HEK293T (cell line): ENCODE measurements around the gene CASP12.

Experiments
- ARNT ChIP-seq: fragments of 450-650 bp; IDR thresholded peaks from 2 replicates; pipeline ENCODE4 v1.6.1; 2017; ENCODE audit warnings: mild to moderate bottlenecking
- BHLHE40 ChIP-seq: fragments of 450-650 bp; IDR thresholded peaks from 2 replicates; pipeline ENCODE4 v1.6.1; 2016; ENCODE audit warnings: mild to moderate bottlenecking, moderate library complexity, borderline replicate concordance
- ELF4 ChIP-seq: fragments of 450-650 bp; IDR thresholded peaks from 2 replicates; pipeline ENCODE4 v1.6.1; 2017; ENCODE audit warnings: antibody characterized with exemption
- FOXM1 ChIP-seq: fragments of 450-650 bp; IDR thresholded peaks from 2 replicates; pipeline ENCODE4 v1.6.1; 2017; ENCODE audit warnings: mild to moderate bottlenecking, borderline replicate concordance
- HDGF ChIP-seq: fragments of 450-650 bp; IDR thresholded peaks from 2 replicates; pipeline ENCODE4 v1.6.1; 2017; ENCODE audit warnings: antibody characterized with exemption, borderline replicate concordance
- SP1 ChIP-seq: fragments of 450-650 bp; IDR thresholded peaks from 2 replicates; pipeline ENCODE4 v1.6.1; 2017
- TARDBP ChIP-seq: fragments of 450-650 bp; IDR thresholded peaks from 2 replicates; pipeline ENCODE4 v1.6.1; 2016
- ZNF384 ChIP-seq: fragments of 450-650 bp; IDR thresholded peaks from 2 replicates; pipeline ENCODE4 v1.6.1; 2016
- TF ChIP-seq, protein P1 (sequence below): fragments of 450-650 bp; IDR thresholded peaks from 2 replicates; pipeline ENCODE4 v1.6.1; 2016

- TF ChIP-seq ARNT (no peak), ZNF384 (no peak), TARDBP (no peak), ELF4 (no peak), HDGF (no peak), BHLHE40 (no peak), FOXM1 (no peak), SP1 (no peak)
- TF ChIP-seq, protein P1, sequence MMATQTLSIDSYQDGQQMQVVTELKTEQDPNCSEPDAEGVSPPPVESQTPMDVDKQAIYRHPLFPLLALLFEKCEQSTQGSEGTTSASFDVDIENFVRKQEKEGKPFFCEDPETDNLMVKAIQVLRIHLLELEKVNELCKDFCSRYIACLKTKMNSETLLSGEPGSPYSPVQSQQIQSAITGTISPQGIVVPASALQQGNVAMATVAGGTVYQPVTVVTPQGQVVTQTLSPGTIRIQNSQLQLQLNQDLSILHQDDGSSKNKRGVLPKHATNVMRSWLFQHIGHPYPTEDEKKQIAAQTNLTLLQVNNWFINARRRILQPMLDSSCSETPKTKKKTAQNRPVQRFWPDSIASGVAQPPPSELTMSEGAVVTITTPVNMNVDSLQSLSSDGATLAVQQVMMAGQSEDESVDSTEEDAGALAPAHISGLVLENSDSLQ = no peak
Measured at GRCh38 chr11:104898685-104899013, 389 bp upstream of the CASP12 start.
